ENCODE data around the gene HMMR.
A peak's percentile ranks its signal among the peaks of the same experiment; 100 is the strongest.

The HMMR gene

GRCh38 chr5:163456840-163457239 lies 3.6 kb upstream of the HMMR start:
- no peak for DNase-seq (ENCODE audit: low spot score)

DNA sequence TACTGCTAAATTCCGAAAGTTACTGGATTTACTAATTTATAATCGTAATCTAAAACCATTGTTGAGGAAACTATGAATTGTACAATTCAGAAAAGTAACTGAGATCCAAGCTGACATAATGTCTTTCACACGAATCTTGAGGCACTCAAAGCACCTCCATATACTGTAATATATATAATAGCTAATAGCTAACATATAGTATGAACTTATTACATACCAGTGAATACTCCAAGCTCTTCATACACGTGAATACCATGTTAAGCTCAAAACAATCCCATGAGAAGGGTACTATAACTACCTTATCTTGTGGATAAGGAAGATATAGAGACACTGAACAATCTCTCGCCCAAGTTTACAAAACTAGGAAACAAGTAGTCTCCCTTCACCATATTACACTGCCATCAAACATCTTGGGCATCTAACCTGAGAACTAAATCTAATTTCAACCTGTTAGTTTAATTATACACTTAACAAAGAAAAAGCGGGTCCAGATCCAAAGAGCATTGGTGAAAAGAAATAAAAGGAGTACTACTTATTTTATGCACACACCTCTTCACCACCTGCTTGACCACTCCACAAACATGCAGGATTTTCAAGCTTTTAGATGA lies 1.6 kb upstream of the HMMR start:
- DNase-seq (ENCODE audit: low spot score) = no peak

- no peak for DNase-seq (ENCODE audit: low spot score)
Observed at GRCh38 chr5:163459462-163459818, 992 bp upstream of the HMMR start.

DNA sequence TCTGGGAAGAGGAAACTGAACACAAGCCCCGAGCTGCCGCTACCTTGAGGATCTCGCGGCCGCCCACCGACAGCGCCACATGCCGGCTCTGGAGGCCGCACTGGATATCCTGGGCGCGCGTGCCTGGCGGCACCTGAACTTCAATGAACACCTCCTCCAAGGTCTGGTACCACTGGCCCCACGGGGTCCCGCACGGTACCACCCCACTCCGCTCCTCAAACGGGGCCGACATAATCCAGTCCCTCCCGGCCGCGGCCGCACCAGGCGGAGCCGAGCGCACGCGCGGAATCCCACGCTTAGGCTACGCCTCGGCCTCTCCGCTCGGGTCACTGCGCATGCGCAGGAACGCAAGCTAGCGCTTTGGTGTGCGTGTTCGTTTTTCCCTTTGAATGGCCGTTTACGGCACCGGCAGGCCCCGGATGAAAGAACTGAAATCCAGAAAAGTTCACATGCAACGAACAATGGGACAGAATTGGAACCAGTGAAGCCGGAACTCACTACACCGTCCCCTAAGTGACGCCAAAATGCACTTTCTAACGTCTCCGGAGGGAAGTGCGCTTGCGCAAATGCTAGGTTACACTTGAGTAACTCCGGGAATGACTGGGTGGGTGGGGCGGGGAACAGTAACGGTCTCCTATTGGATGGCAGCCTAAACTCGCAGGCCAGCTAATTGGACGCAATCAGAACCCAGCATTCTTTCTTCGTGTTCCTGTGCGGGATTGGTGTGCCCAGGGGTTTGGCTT lies 442 bp upstream of the HMMR start, which contains the start of gene NUDCD2:
Gene NUDCD2, minus strand, starts transcription at position 284 of the 743 bp plus-strand sequence. Its CDS starts 52 bp downstream, at position 232.
- peak; percentile 99 for DNase-seq (ENCODE audit: low spot score)

DNA sequence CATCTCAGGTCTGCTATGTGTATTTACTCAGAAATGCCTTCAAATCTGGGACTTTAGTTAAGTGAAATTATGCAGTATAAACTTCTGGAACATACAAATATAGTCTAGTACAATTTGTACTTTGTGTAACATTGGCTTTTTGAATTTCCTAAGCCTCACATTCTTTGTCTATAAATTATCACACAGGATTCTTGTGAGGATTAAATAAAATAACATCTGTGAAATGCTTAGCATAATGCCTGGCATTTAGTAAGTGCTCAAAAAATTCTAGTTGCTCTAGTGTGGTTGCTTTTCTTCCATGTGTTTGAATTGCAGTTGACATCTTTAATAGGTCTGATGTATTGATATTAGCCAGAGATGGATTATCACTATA lies 2.6 kb downstream of the HMMR start:
- DNase-seq (ENCODE audit: low spot score) = no peak

DNA sequence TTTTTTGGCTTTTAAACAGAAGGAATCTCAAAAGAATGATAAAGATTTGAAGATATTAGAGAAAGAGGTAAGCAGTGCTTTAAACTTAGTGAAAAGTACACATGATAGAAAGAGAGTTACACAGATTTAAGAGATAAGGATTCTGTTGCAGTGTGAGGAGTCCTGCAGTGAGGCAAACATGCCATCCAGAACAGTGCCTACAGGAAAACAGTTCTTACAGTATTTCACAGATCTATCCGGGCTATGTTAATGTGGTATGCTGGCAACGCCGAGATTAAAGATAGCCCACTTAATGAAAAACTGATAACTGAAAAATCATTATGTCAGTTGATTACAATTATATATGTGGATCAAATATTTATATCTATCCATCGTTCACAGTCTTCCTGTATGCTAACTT lies 7.2 kb downstream of the HMMR start:
- no peak for DNase-seq (ENCODE audit: low spot score)

DNA sequence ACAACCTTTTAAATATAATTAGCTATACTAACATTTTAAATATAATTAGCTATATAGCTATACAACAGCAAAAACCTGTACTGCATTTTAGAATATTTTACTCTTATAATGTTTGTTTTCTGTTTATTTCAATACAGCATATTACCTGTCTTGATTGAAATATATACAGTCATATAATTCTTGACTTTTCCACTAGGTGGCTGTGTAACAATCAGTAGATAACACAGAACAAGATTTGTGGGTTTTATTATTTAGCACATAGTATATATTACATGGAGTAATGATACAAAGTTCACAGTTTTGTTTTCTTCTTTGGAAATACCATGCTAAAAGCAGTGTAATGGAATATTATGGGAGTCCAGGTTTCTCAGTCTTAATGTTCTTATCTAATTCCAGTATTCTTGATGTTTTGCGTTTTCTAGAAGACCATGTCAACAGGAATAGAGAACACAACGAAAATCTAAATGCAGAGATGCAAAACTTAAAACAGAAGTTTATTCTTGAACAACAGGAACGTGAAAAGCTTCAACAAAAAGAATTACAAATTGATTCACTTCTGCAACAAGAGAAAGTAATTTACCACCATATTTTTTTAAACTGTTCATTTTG lies 13.3 kb downstream of the HMMR start:
- no peak for DNase-seq (ENCODE audit: low spot score)

- DNase-seq (ENCODE audit: low spot score) = no peak
Observed at GRCh38 chr5:163475411-163475810, 15.0 kb downstream of the HMMR start.

DNA sequence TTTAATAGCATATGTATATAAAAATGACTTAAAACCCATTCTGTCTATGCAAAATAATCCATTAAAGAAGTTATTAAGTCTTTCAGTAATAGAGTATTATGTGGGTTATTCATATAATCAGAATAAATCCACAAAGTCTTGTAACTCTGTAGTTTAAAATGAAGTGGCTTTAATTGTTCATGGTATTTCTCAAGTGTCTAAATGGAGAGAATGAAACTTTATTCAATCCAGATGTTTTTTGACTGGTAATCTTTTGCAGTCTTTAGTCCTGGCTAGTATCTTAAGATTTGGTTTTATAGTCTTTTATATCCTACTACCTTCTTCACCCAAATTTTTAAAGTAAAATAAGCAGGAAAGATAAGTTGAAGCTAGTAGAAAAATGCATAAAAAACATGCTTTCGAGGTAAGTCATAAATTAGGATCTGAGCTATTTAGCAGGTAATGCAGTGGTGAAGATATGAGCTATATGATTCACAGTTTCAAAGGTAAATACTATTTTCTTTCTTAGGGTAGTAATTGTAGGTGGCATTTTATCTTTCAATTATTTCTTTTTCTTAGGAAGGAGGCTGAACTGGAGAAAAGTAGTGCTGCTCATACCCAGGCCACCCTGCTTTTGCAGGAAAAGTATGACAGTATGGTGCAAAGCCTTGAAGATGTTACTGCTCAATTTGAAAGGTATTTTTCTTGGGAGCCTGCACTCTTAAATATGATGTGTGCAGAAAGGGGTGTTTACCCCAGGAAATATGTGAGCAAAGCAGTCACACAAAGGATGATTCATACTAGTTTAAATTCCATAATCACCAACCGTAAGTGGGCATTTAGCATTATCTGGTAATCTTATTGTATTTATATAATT lies 17.9 kb downstream of the HMMR start:
- DNase-seq (ENCODE audit: low spot score) = no peak

- no peak for DNase-seq (ENCODE audit: low spot score)
Observed at GRCh38 chr5:163478982-163479271, 18.5 kb downstream of the HMMR start.

- DNase-seq (ENCODE audit: low spot score) = peak; percentile 9
Observed at GRCh38 chr5:163489055-163489744, 28.8 kb downstream of the HMMR start.

DNA sequence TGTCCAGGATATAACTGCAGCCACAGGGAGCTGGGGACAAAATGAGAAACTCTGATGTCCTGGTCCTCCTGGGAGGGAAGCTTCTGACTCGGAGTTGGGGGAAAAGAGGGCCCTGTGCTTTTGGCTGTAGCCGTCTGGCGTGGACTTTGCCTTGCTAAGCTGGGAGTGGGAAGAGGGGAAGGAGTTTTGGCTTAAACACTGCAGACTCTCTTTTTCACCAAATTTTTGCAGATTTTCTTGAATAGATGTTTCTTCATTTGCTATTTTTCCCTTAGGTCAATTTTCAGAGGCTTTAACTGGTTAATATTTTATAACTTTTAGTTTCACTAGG lies 29.3 kb downstream of the HMMR start:
- no peak for DNase-seq (ENCODE audit: low spot score)

DNA sequence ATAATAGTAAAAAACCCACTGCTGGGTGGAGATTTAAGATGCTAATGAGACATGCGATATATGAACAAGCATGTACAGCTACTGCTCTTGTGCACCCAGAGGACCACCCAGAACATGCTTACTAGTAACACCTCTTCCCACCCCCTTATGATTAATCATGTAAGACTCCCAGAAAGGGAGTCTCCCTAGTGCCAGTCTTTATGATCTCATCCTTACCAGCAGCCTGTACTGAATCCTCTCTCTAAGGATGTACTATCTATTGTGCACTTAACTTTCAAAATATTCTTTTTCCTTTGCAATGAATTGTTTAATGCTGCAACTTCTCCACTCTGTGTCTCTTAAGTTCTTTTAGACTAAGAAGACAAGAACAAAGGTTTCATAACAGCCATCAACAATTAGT lies 35.9 kb downstream of the HMMR start:
- no peak for DNase-seq (ENCODE audit: low spot score)

DNA sequence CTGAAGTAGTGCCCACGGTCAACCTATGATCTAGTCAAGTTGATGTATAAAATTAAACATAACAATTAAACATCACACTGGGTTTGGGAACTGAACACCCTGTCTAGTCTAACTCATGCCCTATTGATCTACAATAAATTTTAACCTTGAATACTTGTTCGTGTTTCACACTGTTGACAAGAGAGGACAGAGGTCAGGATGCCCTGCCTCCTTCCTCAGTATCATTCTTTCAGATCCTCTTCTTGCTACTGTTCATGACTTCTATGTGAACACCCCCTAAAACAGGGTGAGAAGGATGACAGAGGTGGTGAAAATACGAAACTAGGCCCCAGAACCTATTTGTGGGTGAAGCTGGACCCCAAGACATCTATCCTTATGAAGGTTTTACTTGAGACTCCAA lies 36.9 kb downstream of the HMMR start:
- DNase-seq (ENCODE audit: low spot score) = no peak

- DNase-seq (ENCODE audit: low spot score) = no peak
Observed at GRCh38 chr5:163498886-163499285, 38.5 kb downstream of the HMMR start.

DNA sequence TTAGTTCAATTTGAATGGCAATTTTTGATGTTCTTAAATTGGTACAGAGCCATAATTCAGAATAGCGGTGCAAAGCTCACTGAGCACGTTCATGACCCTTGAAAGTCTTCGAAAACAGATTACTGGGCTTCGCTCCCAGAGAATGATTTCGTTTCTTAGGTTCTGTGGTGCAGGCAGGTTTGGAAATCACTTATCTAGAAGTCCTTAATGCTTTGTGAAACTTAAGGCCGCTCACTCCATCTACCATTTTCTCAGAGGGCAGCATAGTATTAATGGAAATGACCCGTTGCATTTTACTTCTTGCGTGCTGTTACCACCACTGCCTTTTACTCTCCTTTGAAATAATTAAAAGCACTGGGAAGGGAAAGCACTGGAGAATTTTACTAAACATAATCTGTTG lies 42.1 kb downstream of the HMMR start:
- DNase-seq (ENCODE audit: low spot score) = no peak

DNA sequence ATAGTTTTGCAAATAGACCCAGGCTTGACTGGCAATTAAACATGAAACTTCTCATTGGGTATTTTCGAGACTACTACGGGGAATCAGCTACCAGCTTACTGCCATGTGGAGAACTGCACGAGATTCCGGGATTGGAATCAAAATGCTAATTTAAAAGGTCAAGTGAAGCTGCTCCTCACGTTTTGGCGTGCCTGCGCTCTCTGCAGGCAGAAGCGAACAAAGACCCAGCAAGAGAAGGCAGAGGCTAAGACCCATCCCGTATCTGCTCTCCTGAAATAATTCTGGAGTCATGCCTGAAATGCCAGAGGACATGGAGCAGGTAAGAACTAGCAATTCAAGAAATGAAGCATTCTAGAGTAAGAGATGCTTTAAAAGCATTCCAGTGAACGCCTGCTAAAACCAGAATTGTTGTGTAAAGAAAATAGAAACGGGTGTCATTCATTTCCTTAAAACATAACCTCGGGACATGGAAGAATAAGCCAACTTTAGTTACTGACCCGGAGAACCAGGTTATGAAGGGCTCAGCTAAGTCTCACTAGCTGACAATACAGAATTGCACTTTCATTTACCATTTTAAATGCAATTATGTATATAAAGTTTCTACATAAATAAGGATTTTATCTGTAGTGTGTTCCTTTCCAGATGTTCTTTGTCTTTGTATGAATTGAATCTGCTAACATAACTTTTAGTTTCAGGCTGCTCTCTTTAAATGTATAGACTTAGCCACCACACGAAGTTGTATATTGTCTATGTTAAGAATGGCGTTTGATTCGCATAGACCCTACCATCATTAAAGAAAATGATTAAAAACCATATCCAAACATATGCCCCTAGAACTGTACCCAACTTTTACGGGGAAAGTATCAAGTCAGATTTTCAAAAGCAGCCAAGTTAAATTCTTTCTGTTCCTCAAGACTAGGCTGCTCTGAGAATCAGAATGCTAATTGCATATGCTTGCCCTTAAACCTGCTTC lies 43.0 kb downstream of the HMMR start:
- DNase-seq (ENCODE audit: low spot score) = peak; percentile 79

DNA sequence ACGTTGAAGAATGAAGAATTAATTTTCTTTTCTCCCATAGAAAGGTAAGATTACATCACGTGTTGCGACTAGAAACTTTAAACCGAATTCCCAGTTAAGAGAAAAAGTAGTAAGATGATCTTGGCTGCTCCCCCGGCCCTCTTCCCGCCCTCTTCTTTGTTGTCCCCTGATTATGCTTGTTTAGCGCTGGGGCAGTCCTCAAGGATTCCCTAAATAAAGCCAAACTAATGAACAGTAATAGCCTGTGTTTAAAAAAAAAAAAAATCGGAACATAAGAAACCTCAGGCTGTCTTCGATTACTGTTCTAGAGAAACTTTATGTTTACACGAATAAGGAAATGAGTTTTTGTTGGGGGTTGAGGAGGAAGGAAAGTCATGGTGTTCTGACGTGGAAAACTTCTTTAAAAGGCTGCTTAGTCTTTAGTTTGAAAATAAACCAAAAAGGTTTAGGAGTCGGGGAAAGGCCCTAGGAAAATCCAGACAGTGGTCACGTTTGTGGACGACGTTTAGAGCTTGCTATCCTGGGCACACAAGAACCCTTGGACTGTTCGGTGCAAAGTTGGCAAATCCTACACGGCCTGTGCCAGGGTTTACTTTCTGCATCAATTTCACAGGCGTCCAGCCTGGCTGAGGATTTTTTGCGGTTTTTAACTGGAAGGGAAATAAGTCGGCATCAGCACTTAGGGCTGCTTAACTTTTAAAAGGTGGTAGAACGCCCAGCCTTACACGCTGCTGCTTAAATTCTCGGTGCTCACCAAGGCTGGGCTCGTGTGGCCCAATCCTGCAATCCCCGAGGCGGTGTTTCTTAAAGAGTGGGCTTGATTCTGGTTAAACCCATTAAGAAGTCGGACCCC lies 43.9 kb downstream of the HMMR start:
- peak; percentile 54 for DNase-seq (ENCODE audit: low spot score)

GRCh38 chr5:163505049-163505367 lies 44.6 kb downstream of the HMMR start:
- DNase-seq (ENCODE audit: low spot score) = no peak

All from SK-N-DZ (cell line).